Hepatocyte (in vitro differentiated cells): Measurements from ENCODE around the gene CKS1B.

ENCODE experiments used
- CTCF ChIP-seq: fragments of 200-600 bp; sonication (generic); IDR thresholded peaks from 2 replicates; pipeline ENCODE4 v1.5.1; 2016; ENCODE audit warnings: antibody characterized with exemption, mild to moderate bottlenecking; ENCODE audit not compliant: poor library complexity
- EZH2phosphoT487 ChIP-seq: fragments of 200-600 bp; sonication (generic); IDR thresholded peaks from one replicate; pipeline ENCODE4 v1.6.1; 2018; ENCODE audit warnings: antibody characterized with exemption, mild to moderate bottlenecking, low read depth, moderate library complexity; ENCODE audit not compliant: unreplicated experiment, severe bottlenecking

GRCh38 chr1:154937988-154938386, 36.5 kb upstream of the CKS1B start:
- no peak for TF ChIP-seq CTCF
- no peak for TF ChIP-seq EZH2phosphoT487
